GM19099 (cell line): ENCODE results near the gene DGKB.

Experiments used
- POLR2A ChIP-seq: IDR thresholded peaks from 3 replicates; pipeline ENCODE4 v1.6.1; 2011; ENCODE audit warnings: low read depth; ENCODE audit not compliant: insufficient read length; ENCODE audit errors: extremely low read depth

Gene DGKB

GRCh38 chr7:14888962-14889361, 13.6 kb downstream of the DGKB start:
- TF ChIP-seq POLR2A, result no peak

GRCh38 chr7:14886533-14886932, 16.0 kb downstream of the DGKB start:
- no peak for TF ChIP-seq POLR2A

- TF ChIP-seq POLR2A, result no peak
These were observed 26.5 kb downstream of the DGKB start for GRCh38 chr7:14875941-14876587.

- TF ChIP-seq POLR2A, result no peak
These were observed 30.7 kb downstream of the DGKB start for GRCh38 chr7:14871880-14872279.

GRCh38 chr7:14870394-14870793, 32.2 kb downstream of the DGKB start:
- no peak for TF ChIP-seq POLR2A

- no peak for TF ChIP-seq POLR2A
These were observed 33.6 kb downstream of the DGKB start for GRCh38 chr7:14868937-14869336.

- no peak for TF ChIP-seq POLR2A
These were observed 41.1 kb downstream of the DGKB start for GRCh38 chr7:14861456-14861855.

- no peak for TF ChIP-seq POLR2A
These were observed 43.3 kb downstream of the DGKB start for GRCh38 chr7:14859267-14859666.

GRCh38 chr7:14858866-14859265, 43.7 kb downstream of the DGKB start:
- TF ChIP-seq POLR2A, result no peak

- TF ChIP-seq POLR2A, result no peak
These were observed 44.1 kb downstream of the DGKB start for GRCh38 chr7:14858410-14858809.

- no peak for TF ChIP-seq POLR2A
These were observed 47.3 kb downstream of the DGKB start for GRCh38 chr7:14855033-14855794.

GRCh38 chr7:14854471-14854870, 48.1 kb downstream of the DGKB start:
- no peak for TF ChIP-seq POLR2A

- no peak for TF ChIP-seq POLR2A
These were observed 50.9 kb downstream of the DGKB start for GRCh38 chr7:14851610-14852009.

- TF ChIP-seq POLR2A, result no peak
These were observed 52.5 kb downstream of the DGKB start for GRCh38 chr7:14850039-14850438.

- TF ChIP-seq POLR2A, result no peak
These were observed 56.1 kb downstream of the DGKB start for GRCh38 chr7:14846405-14846804.

- no peak for TF ChIP-seq POLR2A
These were observed 58.8 kb downstream of the DGKB start for GRCh38 chr7:14843755-14844154.
